Measurements from ENCODE around the gene DAAM2. TPM values are rescaled to one million over a fixed set of nuclear protein-coding genes. Genes with fewer than 3 reads are reported as not detected.

The DAAM2 gene
- total and polyA plus RNA-seq, 2 experiments from 2014 or later: 3.4 to 8.5 TPM

GRCh38 chr6:39914239-39914638 lies 122.1 kb downstream of the DAAM2 start:
- Histone ChIP-seq H3K27me3 (no peaks in the 10 kb centered on the region), H3K36me3 (no peaks in the 10 kb centered on the region), H3K4me1 (ENCODE audit: low read depth) (peaks cover 4% of the 10 kb centered on the region), H3K27ac (no peak overlapping the region), H3K9me3 (ENCODE audit: low read depth) (no peaks in the 10 kb centered on the region), H3K4me3 (no peak overlapping the region)
- no peak for DNase-seq (ENCODE audit: low read depth in 1 of 2, low spot score in 1 of 2)
- TF ChIP-seq, protein P1, sequence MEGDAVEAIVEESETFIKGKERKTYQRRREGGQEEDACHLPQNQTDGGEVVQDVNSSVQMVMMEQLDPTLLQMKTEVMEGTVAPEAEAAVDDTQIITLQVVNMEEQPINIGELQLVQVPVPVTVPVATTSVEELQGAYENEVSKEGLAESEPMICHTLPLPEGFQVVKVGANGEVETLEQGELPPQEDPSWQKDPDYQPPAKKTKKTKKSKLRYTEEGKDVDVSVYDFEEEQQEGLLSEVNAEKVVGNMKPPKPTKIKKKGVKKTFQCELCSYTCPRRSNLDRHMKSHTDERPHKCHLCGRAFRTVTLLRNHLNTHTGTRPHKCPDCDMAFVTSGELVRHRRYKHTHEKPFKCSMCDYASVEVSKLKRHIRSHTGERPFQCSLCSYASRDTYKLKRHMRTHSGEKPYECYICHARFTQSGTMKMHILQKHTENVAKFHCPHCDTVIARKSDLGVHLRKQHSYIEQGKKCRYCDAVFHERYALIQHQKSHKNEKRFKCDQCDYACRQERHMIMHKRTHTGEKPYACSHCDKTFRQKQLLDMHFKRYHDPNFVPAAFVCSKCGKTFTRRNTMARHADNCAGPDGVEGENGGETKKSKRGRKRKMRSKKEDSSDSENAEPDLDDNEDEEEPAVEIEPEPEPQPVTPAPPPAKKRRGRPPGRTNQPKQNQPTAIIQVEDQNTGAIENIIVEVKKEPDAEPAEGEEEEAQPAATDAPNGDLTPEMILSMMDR (IDR thresholded peaks at IDR 0.05; ENCODE audit: low read depth, low read length): no peak

DNA sequence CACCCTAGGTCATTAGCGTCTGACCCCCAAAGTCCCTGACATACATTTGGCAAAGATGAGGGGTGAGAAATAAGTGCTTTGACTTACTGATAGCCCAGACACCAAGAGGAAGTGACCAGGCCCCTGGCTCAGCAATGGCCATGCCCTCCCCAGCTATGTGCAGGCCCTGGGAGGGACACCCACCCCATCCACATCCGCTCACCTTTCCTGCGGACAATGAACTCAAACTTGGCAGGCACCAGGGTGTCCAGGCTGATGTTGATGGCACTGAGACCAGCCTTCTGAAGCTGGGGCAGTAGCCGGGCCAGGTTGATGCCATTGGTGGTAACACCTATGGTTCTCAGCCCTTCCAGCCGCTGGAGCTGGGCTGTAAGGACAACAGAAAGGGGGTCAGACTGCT lies 123.7 kb downstream of the DAAM2 start:
- Histone ChIP-seq H3K4me1 (ENCODE audit: low read depth) (peaks cover 3% of the 10 kb centered on the region), H3K9me3 (ENCODE audit: low read depth) (no peaks in the 10 kb centered on the region), H3K36me3 (no peaks in the 10 kb centered on the region), H3K27ac (no peak overlapping the region), H3K27me3 (no peaks in the 10 kb centered on the region), H3K4me3 (no peak overlapping the region)
- no peak for DNase-seq (ENCODE audit: low read depth in 1 of 2, low spot score in 1 of 2)
- TF ChIP-seq, protein P1 (IDR thresholded peaks at IDR 0.05; ENCODE audit: low read depth, low read length): no peak

GRCh38 chr6:39917329-39917728 lies 125.2 kb downstream of the DAAM2 start:
- H3K9me3 ChIP-seq (ENCODE audit: low read depth): no peaks in the 10 kb centered on the region
- no peak for DNase-seq (ENCODE audit: low read depth in 1 of 2, low spot score in 1 of 2)
- no peaks in the 10 kb centered on the region for H3K4me1 ChIP-seq (ENCODE audit: low read depth)
- H3K27me3 ChIP-seq: no peaks in the 10 kb centered on the region
- H3K36me3 ChIP-seq: no peaks in the 10 kb centered on the region
- no peak overlapping the region for H3K27ac ChIP-seq
- TF ChIP-seq, protein P1 (IDR thresholded peaks at IDR 0.05; ENCODE audit: low read depth, low read length): no peak
- H3K4me3 ChIP-seq: no peak overlapping the region

GRCh38 chr6:39917981-39918380 lies 125.8 kb downstream of the DAAM2 start:
- Histone ChIP-seq H3K9me3 (ENCODE audit: low read depth) (no peaks in the 10 kb centered on the region), H3K4me1 (ENCODE audit: low read depth) (no peaks in the 10 kb centered on the region), H3K4me3 (no peak overlapping the region), H3K27me3 (no peaks in the 10 kb centered on the region), H3K27ac (no peak overlapping the region), H3K36me3 (no peaks in the 10 kb centered on the region)
- TF ChIP-seq, protein P1 (IDR thresholded peaks at IDR 0.05; ENCODE audit: low read depth, low read length): no peak
- DNase-seq (ENCODE audit: low read depth in 1 of 2, low spot score in 1 of 2): no peak

- Histone ChIP-seq H3K4me1 (ENCODE audit: low read depth) (no peaks in the 10 kb centered on the region), H3K4me3 (no peak overlapping the region)
These were observed 126.7 kb downstream of the DAAM2 start for GRCh38 chr6:39918831-39919230.

More at GRCh38 chr6:39918831-39919230, 126.7 kb downstream of the DAAM2 start:
- Histone ChIP-seq H3K27ac (no peak overlapping the region), H3K27me3 (no peaks in the 10 kb centered on the region), H3K36me3 (no peaks in the 10 kb centered on the region), H3K9me3 (ENCODE audit: low read depth) (no peaks in the 10 kb centered on the region)
- TF ChIP-seq, protein P1 (IDR thresholded peaks at IDR 0.05; ENCODE audit: low read depth, low read length): no peak
- no peak for DNase-seq (ENCODE audit: low read depth in 1 of 2, low spot score in 1 of 2)
